OCI-LY7 (cell line): ENCODE results near the gene C2orf49. TPM values are rescaled to one million over a fixed set of nuclear protein-coding genes. Genes with fewer than 3 reads are reported as not detected.
A peak's percentile ranks its signal among the peaks of the same experiment; 100 is the strongest.

Experiments used
- BruUV-seq: library from RNA; stranded (reverse); fragments of 400-500 nt; replicated peaks from 2 replicates; lab custom pipeline; 2021; lab: Mats Ljungman, UMichigan
- CTCF ChIA-PET: fragments of 300-600 bp; sonication (Branson Sonifier 250); formaldehyde crosslinking; loops from one replicate; lab custom pipeline; 2022; ENCODE audit warnings: antibody characterized with exemption; ENCODE audit not compliant: unreplicated experiment; lab: Charles Lee
- POLR2A ChIA-PET: fragments of 300-600 bp; sonication (Branson Sonifier 250); formaldehyde crosslinking; loops from one replicate; lab custom pipeline; 2022; ENCODE audit warnings: antibody characterized with exemption; lab: Charles Lee
- DNase-seq: peaks from one replicate; pipeline ENCODE4 v3.0.0-alpha.2; 2015; ENCODE audit warnings: low spot score
- H2AFZ ChIP-seq: fragments of 200-600 bp; sonication (generic), shearing (Covaris generic); 2 replicates; pipeline ENCODE4 v1.6.1; 2014; ENCODE audit warnings: mild to moderate bottlenecking, antibody characterized with exemption, low read length, moderate library complexity
- H3K27ac ChIP-seq: fragments of 200-600 bp; sonication (generic); 2 replicates; pipeline ENCODE4 v1.5.1; 2014; ENCODE audit warnings: mixed run types, low read depth, mild to moderate bottlenecking, moderate library complexity, low read length, inconsistent platforms; ENCODE audit not compliant: poor library complexity, severe bottlenecking
- H3K36me3 ChIP-seq: fragments of 200-600 bp; sonication (generic); 2 replicates; pipeline ENCODE4 v1.6.1; 2014; ENCODE audit warnings: mild to moderate bottlenecking, antibody characterized with exemption, low read length, moderate library complexity, mixed read lengths; ENCODE audit not compliant: insufficient read depth
- H3K4me1 ChIP-seq: fragments of 200-600 bp; sonication (generic); 2 replicates; pipeline ENCODE4 v1.5.1; 2014; ENCODE audit warnings: mild to moderate bottlenecking, low read length; ENCODE audit not compliant: insufficient read depth, poor library complexity, severe bottlenecking
- H3K4me2 ChIP-seq: fragments of 200-600 bp; sonication (generic); 2 replicates; pipeline ENCODE4 v1.6.1; 2014; ENCODE audit warnings: mild to moderate bottlenecking, low read length
- H3K4me3 ChIP-seq: fragments of 200-600 bp; sonication (generic); 2 replicates; pipeline ENCODE4 v1.5.1; 2014; ENCODE audit warnings: mild to moderate bottlenecking, low read depth, low read length; ENCODE audit not compliant: poor library complexity, severe bottlenecking
- H3K79me2 ChIP-seq: fragments of 200-600 bp; sonication (generic); 2 replicates; pipeline ENCODE4 v1.6.1; 2016; ENCODE audit warnings: low read depth, mild to moderate bottlenecking, low read length, moderate library complexity, mixed read lengths; ENCODE audit not compliant: insufficient read depth
- H3K9me2 ChIP-seq: fragments of 200-600 bp; sonication (generic); 2 replicates; pipeline ENCODE4 v1.6.1; 2016; ENCODE audit warnings: mild to moderate bottlenecking, low read length, mixed read lengths; ENCODE audit not compliant: insufficient read depth
- H3K9me3 ChIP-seq: fragments of 200-600 bp; sonication (generic); 2 replicates; pipeline ENCODE4 v1.6.1; 2014; ENCODE audit warnings: mild to moderate bottlenecking, mixed run types, low read length, mixed read lengths
- H4K20me1 ChIP-seq: fragments of 200-600 bp; sonication (generic); 2 replicates; pipeline ENCODE4 v1.6.1; 2014; ENCODE audit warnings: mild to moderate bottlenecking, antibody characterized with exemption, low read length, moderate library complexity, mixed read lengths; ENCODE audit not compliant: insufficient read depth
- CTCF ChIP-seq: fragments of 200-600 bp; sonication (generic); conservative IDR thresholded peaks from 2 replicates; pipeline ENCODE4 v1.5.1; 2014; ENCODE audit warnings: mild to moderate bottlenecking, antibody characterized with exemption, low read length, moderate library complexity, mixed read lengths
- EZH2phosphoT487 ChIP-seq: fragments of 200-600 bp; sonication (generic); IDR thresholded peaks from 2 replicates; pipeline ENCODE4 v1.6.1; 2018; ENCODE audit warnings: low read depth, borderline replicate concordance, mild to moderate bottlenecking, mixed run types, antibody characterized with exemption, low read length, moderate library complexity, mixed read lengths
- intact Hi-C: fragments of 100-400 bp; cut with micrococcal nuclease; formaldehyde crosslinking; loops from one replicate; pipeline ENCODE4 v1.10.0; 2022; ENCODE audit not compliant: unreplicated experiment
- total RNA-seq, 2 experiments: library from RNA; depleted of rRNA in 1 of 2; stranded (reverse); fragments of >200 nt in 1 of 2; shearing (Covaris generic) in 1 of 2; gene quantifications; 2 replicates each; pipeline ENCODE4 v1.2.3, GENCODE V29; 2014 to 2022

The C2orf49 gene
- total RNA-seq, 2 experiments from 2014 or later, result 11.8 to 17.0 TPM

DNA sequence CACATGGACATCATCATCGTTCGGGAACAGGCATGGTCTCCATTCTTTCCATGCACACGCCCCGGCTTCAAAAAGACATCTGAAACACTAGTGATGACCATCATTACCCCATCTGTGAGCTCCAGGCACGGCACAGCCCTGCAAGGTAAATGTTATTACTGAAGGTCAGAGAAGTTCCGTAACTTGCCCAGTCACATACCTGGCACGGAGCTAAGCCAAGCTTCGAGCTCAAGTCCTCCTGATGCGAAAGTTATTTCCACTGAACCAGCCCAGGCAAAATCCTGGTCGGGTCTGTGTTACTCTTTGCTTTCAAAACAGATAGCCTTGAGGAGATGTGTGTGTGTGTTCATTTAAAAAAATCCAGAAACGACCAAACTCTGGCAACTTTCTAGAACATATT lies 38.7 kb downstream of the C2orf49 start:
- H3K36me3 ChIP-seq, result no peaks in the 10 kb centered on the region
- no peak overlapping the region for H3K27ac ChIP-seq
- intact Hi-C loops, result no loop called here
- no peaks in the 10 kb centered on the region for H3K4me1 ChIP-seq
- no peak overlapping the region for H2AFZ ChIP-seq
- H3K9me3 ChIP-seq, result no peaks in the 10 kb centered on the region
- POLR2A ChIA-PET, result no interaction called here
- DNase-seq, result no peak
- BruUV-seq, result no TSS peak
- H3K4me2 ChIP-seq, result no peak overlapping the region
- CTCF ChIA-PET, result no interaction called here
- no peaks in the 10 kb centered on the region for H3K9me2 ChIP-seq
- TF ChIP-seq EZH2phosphoT487, result no peak
- TF ChIP-seq CTCF, result no peak
- no peaks in the 10 kb centered on the region for H4K20me1 ChIP-seq
- H3K79me2 ChIP-seq, result no peaks in the 10 kb centered on the region
- no peak overlapping the region for H3K4me3 ChIP-seq

DNA sequence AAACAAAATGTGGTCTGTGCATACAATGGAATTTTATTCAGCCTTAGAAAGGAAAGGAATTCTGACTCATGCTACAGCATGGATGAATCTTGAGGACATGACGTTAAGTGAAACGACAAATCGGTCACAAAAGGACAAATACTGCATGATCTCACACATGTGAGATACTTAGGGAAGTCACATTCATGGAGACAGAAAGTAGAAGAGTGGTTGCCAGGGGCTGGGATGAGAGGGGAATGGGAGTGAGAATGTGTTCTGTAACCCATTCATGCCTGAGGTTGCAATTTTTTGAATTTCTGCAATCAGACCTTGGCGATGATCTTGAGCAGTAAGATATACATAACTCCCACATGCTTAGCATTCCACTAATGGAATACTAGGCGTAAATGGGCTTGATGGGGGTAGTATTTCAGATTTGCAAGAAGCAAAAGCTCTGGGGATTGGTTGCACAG lies 39.5 kb downstream of the C2orf49 start:
- DNase-seq, result no peak
- BruUV-seq, result no TSS peak
- Histone ChIP-seq H3K36me3 (no peaks in the 10 kb centered on the region), H3K27ac (no peak overlapping the region), H3K9me3 (no peaks in the 10 kb centered on the region), H3K4me3 (no peak overlapping the region), H3K9me2 (no peaks in the 10 kb centered on the region), H2AFZ (no peak overlapping the region), H3K4me2 (no peak overlapping the region), H4K20me1 (no peaks in the 10 kb centered on the region), H3K79me2 (no peaks in the 10 kb centered on the region), H3K4me1 (no peaks in the 10 kb centered on the region)
- intact Hi-C loops, result no loop called here
- CTCF ChIA-PET, result no interaction called here
- POLR2A ChIA-PET, result no interaction called here
- no peak for TF ChIP-seq EZH2phosphoT487
- TF ChIP-seq CTCF, result no peak

GRCh38 chr2:105377871-105378270 lies 40.5 kb downstream of the C2orf49 start:
- H4K20me1 ChIP-seq, result no peaks in the 10 kb centered on the region
- POLR2A ChIA-PET, result no interaction called here
- no peaks in the 10 kb centered on the region for H3K9me3 ChIP-seq
- no peaks in the 10 kb centered on the region for H3K9me2 ChIP-seq
- DNase-seq, result no peak
- no peak overlapping the region for H3K27ac ChIP-seq
- no peaks in the 10 kb centered on the region for H3K36me3 ChIP-seq
- H3K79me2 ChIP-seq, result no peaks in the 10 kb centered on the region
- H3K4me3 ChIP-seq, result no peak overlapping the region
- intact Hi-C loops, result no loop called here
- TF ChIP-seq EZH2phosphoT487 (no peak), CTCF (peak; percentile 30; the same call in 1 of the 2 replicates)
- H3K4me2 ChIP-seq, result no peak overlapping the region
- CTCF ChIA-PET, result no interaction called here
- no TSS peak for BruUV-seq
- no peaks in the 10 kb centered on the region for H3K4me1 ChIP-seq
- H2AFZ ChIP-seq, result no peak overlapping the region
